CD4-positive, alpha-beta T cell (primary cell): ENCODE measurements around the gene PDIA3. TPM values are rescaled to one million over a fixed set of nuclear protein-coding genes. Genes with fewer than 3 reads are reported as not detected.
A peak's percentile ranks its signal among the peaks of the same experiment; 100 is the strongest.
"Not testable (repeated sequence)": the region's sequence is repeated elsewhere in the genome, so short reads cannot be mapped to it uniquely, and the experiment has no call there.

Experiments used
- ATAC-seq: fragments of 200-7000 bp; cut with Tn5 transposase; one replicate; pipeline ENCODE4 v1.10.0; 2022; ENCODE audit warnings: mild to moderate bottlenecking; ENCODE audit not compliant: poor library complexity
- CTCF ChIA-PET: fragments of 350-600 bp; sonication (Branson Sonifier 250); formaldehyde crosslinking; loops from one replicate; lab custom pipeline; 2021; ENCODE audit warnings: antibody characterized with exemption, inconsistent platforms; lab: Charles Lee
- POLR2A ChIA-PET: fragments of 350-600 bp; sonication (Branson Sonifier 250); formaldehyde crosslinking; loops from one replicate; lab custom pipeline; 2021; ENCODE audit warnings: antibody characterized with exemption, inconsistent platforms; lab: Charles Lee
- DNase-seq, 14 experiments: peaks; one replicate each; pipeline ENCODE4 v3.0.0-alpha.2; 2013 to 2020; ENCODE audit warnings: mixed read lengths in 2 of 14
- H3K27ac ChIP-seq, 2 donors: one replicate each; pipeline versions ENCODE4 v1.5.1 to v1.7.0; 2013; ENCODE audit warnings: low read length in 2 of 2, low read depth in 1 of 2, mild to moderate bottlenecking in 1 of 2
- H3K27me3 ChIP-seq, 2 experiments: 1 replicate in 1 of 2; 2 replicates in 1 of 2; pipeline versions ENCODE4 v1.6.1 to v1.7.0; 2013; ENCODE audit warnings: low read length in 2 of 2, control low read depth in 1 of 2, mild to moderate bottlenecking in 1 of 2, moderate library complexity in 1 of 2; ENCODE audit not compliant: insufficient read depth in 2 of 2, control insufficient read depth in 1 of 2
- H3K36me3 ChIP-seq: one replicate; pipeline ENCODE4 v1.6.1; 2013; ENCODE audit warnings: low read length, control low read depth; ENCODE audit not compliant: insufficient read depth
- H3K4me1 ChIP-seq: one replicate; pipeline ENCODE4 v1.6.1; 2013; ENCODE audit warnings: low read length, control low read depth; ENCODE audit not compliant: insufficient read depth
- H3K4me3 ChIP-seq: one replicate; pipeline ENCODE4 v1.5.1; 2013; ENCODE audit warnings: mild to moderate bottlenecking, low read length, moderate library complexity
- H3K9me3 ChIP-seq, 2 experiments: 1 replicate in 1 of 2; 2 replicates in 1 of 2; pipeline versions ENCODE4 v1.6.1 to v1.7.0; 2013; ENCODE audit warnings: low read length in 2 of 2, mild to moderate bottlenecking in 2 of 2, control low read depth in 1 of 2, moderate library complexity in 1 of 2; ENCODE audit not compliant: control insufficient read depth in 1 of 2, insufficient read depth in 1 of 2
- H3K27ac Mint-ChIP-seq: one replicate; pipeline ENCODE4 v1.8.0; 2020; ENCODE audit warnings: mixed read lengths
- H3K27me3 Mint-ChIP-seq: one replicate; pipeline ENCODE4 v1.8.0; 2021; ENCODE audit warnings: mixed read lengths
- H3K36me3 Mint-ChIP-seq: one replicate; pipeline ENCODE4 v1.8.0; 2021; ENCODE audit warnings: low read depth, mixed read lengths
- H3K4me1 Mint-ChIP-seq: one replicate; pipeline ENCODE4 v1.8.0; 2021; ENCODE audit warnings: low read depth, mixed read lengths
- H3K4me3 Mint-ChIP-seq: one replicate; pipeline ENCODE4 v1.8.0; 2020; ENCODE audit warnings: mild to moderate bottlenecking, mixed read lengths
- H3K9me3 Mint-ChIP-seq: one replicate; pipeline ENCODE4 v1.8.0; 2020; ENCODE audit warnings: mixed read lengths
- CTCF ChIP-seq: fragments of 200-600 bp; IDR thresholded peaks from one replicate; pipeline ENCODE4 v1.8.0; 2022; ENCODE audit warnings: antibody characterized with exemption, mild to moderate bottlenecking
- intact Hi-C, 2 experiments: fragments of 100-400 bp; cut with DNase I in 1 of 2; cut with micrococcal nuclease in 1 of 2; formaldehyde crosslinking; loops; one replicate each; pipeline versions ENCODE4 v1.15.1 to v1.9.0; 2023 to 2025; cut with DNase I, micrococcal nuclease
- polyA plus RNA-seq, 2 donors: library from polyadenylated mRNA; unstranded; fragments of 120-200 nt; gene quantifications; one replicate each; pipeline ENCODE4 v1.2.1, GENCODE V29; 2013
- total RNA-seq, 174 experiments: library from RNA in 2 of 174; stranded (reverse) in 2 of 174; gene quantifications; one replicate each; pipeline ENCODE4 v1.2.3 and lab custom pipeline; 2021 to 2026

The PDIA3 gene
- total RNA-seq (100 to 1,000 TPM; 179 to 200 TPM), total RNA-seq (lab: John Stamatoyannopoulos, UW) (170 to 604 (median 261) reads per million in 172 experiments)
- 201 TPM for polyA plus RNA-seq (2013, experiment 1 of 2)
- polyA plus RNA-seq (2013, experiment 2 of 2), result 213 TPM

- not testable (repeated sequence) for H3K9me3 Mint-ChIP-seq, H3K36me3 ChIP-seq, H3K27me3 ChIP-seq, H3K9me3 ChIP-seq, H3K27me3 Mint-ChIP-seq
- Mint-ChIP-seq H3K4me1 (peaks cover 41% of the 10 kb centered on the region), H3K27ac (peak within 1 kb of the TSS; percentile 94), H3K36me3 (peaks cover 11% of the 10 kb centered on the region), H3K4me3 (peak within 1 kb of the TSS; percentile 92)
- Histone ChIP-seq H3K4me1 (peaks cover 38% of the 10 kb centered on the region), H3K27ac (peak within 1 kb of the TSS; percentile 89 to 93), H3K4me3 (peak within 1 kb of the TSS; percentile 84)
- ChIA-PET CTCF (interaction anchor here (0.6 to 1.7 kb wide), 2 partner anchors 31 to 896 kb away, joined by 3 to 5 read pairs; partner anchors contain the start of gene ELL3), POLR2A (interaction anchor here (0.9 to 2.0 kb wide), 4 partner anchors 31 to 78 kb away, joined by 4 to 10 read pairs (median 6); partner anchors contain the start of genes ELL3, HYPK, MFAP1 and SERF2)
- peak; percentile 61 for ATAC-seq
- intact Hi-C loops, result loop anchor here in 1 of 2 experiments (1.0 kb wide), 1 partner anchor 45 kb away; no protein-coding TSS in a partner anchor
- peak; percentile 69 to 93 (median 80) for DNase-seq
These were observed at the start of gene PDIA3 for GRCh38 chr15:43746245-43746902. TSS of gene PDIA3 (plus strand) at chr15:43746438. CDS start at chr15:43746540, 102 bp downstream.

GRCh38 chr15:43702174-43702573, 44.1 kb upstream of the PDIA3 start:
- no peak for TF ChIP-seq CTCF
- Mint-ChIP-seq H3K4me3 (no peak overlapping the region), H3K27me3 (peaks cover 22% of the 10 kb centered on the region), H3K36me3 (no peaks in the 10 kb centered on the region), H3K27ac (no peak overlapping the region), H3K4me1 (no peaks in the 10 kb centered on the region), H3K9me3 (no peaks in the 10 kb centered on the region)
- Histone ChIP-seq H3K4me3 (no peak overlapping the region), H3K27ac (no peak overlapping the region), H3K27me3 (peaks cover 4 to 5% of the 10 kb centered on the region in 2 experiments), H3K4me1 (no peaks in the 10 kb centered on the region), H3K9me3 (no peaks in the 10 kb centered on the region), H3K36me3 (no peaks in the 10 kb centered on the region)
- ATAC-seq (no peak), DNase-seq (no peak)
- CTCF ChIA-PET, result no interaction called here
- intact Hi-C loops, result no loop called here
- POLR2A ChIA-PET, result no interaction called here

- ChIA-PET CTCF (no interaction called here), POLR2A (no interaction called here)
- TF ChIP-seq CTCF, result no peak
- Mint-ChIP-seq H3K9me3 (no peaks in the 10 kb centered on the region), H3K4me1 (no peaks in the 10 kb centered on the region), H3K27me3 (peaks cover 15% of the 10 kb centered on the region), H3K27ac (no peak overlapping the region), H3K4me3 (no peak overlapping the region), H3K36me3 (no peaks in the 10 kb centered on the region)
- H3K36me3 ChIP-seq, result no peaks in the 10 kb centered on the region
- no peaks in the 10 kb centered on the region for H3K4me1 ChIP-seq
- DNase-seq, result no peak
- ATAC-seq, result no peak
- H3K27ac ChIP-seq, result no peak overlapping the region
- intact Hi-C loops, result no loop called here
- peaks cover 4 to 5% of the 10 kb centered on the region in 2 experiments for H3K27me3 ChIP-seq
- H3K4me3 ChIP-seq, result no peak overlapping the region
- H3K9me3 ChIP-seq, result no peaks in the 10 kb centered on the region
These were observed 43.4 kb upstream of the PDIA3 start for GRCh38 chr15:43702701-43703424.

- H3K36me3 ChIP-seq, CTCF ChIA-PET, H3K4me1 ChIP-seq, H3K9me3 Mint-ChIP-seq, H3K27ac ChIP-seq, H3K9me3 ChIP-seq, H3K4me3 ChIP-seq, DNase-seq, ATAC-seq, H3K4me3 Mint-ChIP-seq, H3K4me1 Mint-ChIP-seq, H3K27me3 ChIP-seq, H3K36me3 Mint-ChIP-seq, H3K27ac Mint-ChIP-seq, POLR2A ChIA-PET, H3K27me3 Mint-ChIP-seq, intact Hi-C loops: not testable (repeated sequence)
These were observed 35.7 kb upstream of the PDIA3 start for GRCh38 chr15:43710431-43711131.
